Astrocyte (in vitro differentiated cells and primary cell): ENCODE data around the gene KCNH3. TPM values are rescaled to one million over a fixed set of nuclear protein-coding genes. Genes with fewer than 3 reads are reported as not detected.

Experiments
- DNase-seq: peaks from one replicate; pipeline ENCODE4 v3.0.0-alpha.2; 2010; ENCODE audit warnings: low read depth
- FAIRE-seq: peaks from 2 replicates; lab custom pipeline; 2011; peaks lifted over from hg19 to GRCh38; lab: Jason Lieb, UNC
- H2AFZ ChIP-seq: 2 replicates; pipeline ENCODE4 v1.6.0; 2012; ENCODE audit warnings: low read depth, low read length, inconsistent platforms
- H3K27ac ChIP-seq: 2 replicates; pipeline ENCODE4 v1.5.1; 2011; ENCODE audit warnings: low read depth, low read length, inconsistent platforms
- H3K27me3 ChIP-seq: 2 replicates; pipeline ENCODE4 v1.6.0; 2011; ENCODE audit warnings: low read length, inconsistent platforms; ENCODE audit not compliant: insufficient read depth
- H3K36me3 ChIP-seq: 2 replicates; pipeline ENCODE4 v1.5.1; 2011; ENCODE audit warnings: low read length, inconsistent platforms; ENCODE audit not compliant: insufficient read depth
- H3K4me1 ChIP-seq: 2 replicates; pipeline ENCODE4 v1.5.1; 2011; ENCODE audit warnings: low read length, inconsistent platforms; ENCODE audit not compliant: insufficient read depth
- H3K4me2 ChIP-seq: 2 replicates; pipeline ENCODE4 v1.6.0; 2012; ENCODE audit warnings: low read length, inconsistent platforms
- H3K4me3 ChIP-seq: 2 replicates; pipeline ENCODE4 v1.5.1; 2011; ENCODE audit warnings: low read depth, mild to moderate bottlenecking, low read length, inconsistent platforms; ENCODE audit not compliant: insufficient read depth
- H3K79me2 ChIP-seq: 2 replicates; pipeline ENCODE4 v1.6.0; 2012; ENCODE audit warnings: mild to moderate bottlenecking, low read length, inconsistent platforms; ENCODE audit not compliant: insufficient read depth
- H3K9ac ChIP-seq: 2 replicates; pipeline ENCODE4 v1.6.0; 2012; ENCODE audit warnings: mild to moderate bottlenecking, low read length, inconsistent platforms
- H3K9me3 ChIP-seq: 2 replicates; pipeline ENCODE4 v1.5.1; 2012; ENCODE audit warnings: low read depth, mild to moderate bottlenecking, low read length, inconsistent platforms; ENCODE audit not compliant: insufficient read depth
- H4K20me1 ChIP-seq: 2 replicates; pipeline ENCODE4 v1.6.0; 2012; ENCODE audit warnings: low read length, inconsistent platforms; ENCODE audit not compliant: insufficient read depth
- H3K27ac Mint-ChIP-seq: one replicate; pipeline ENCODE4 v1.8.0; 2021; ENCODE audit warnings: mild to moderate bottlenecking, mixed read lengths; ENCODE audit not compliant: unreplicated experiment
- H3K27me3 Mint-ChIP-seq: one replicate; pipeline ENCODE4 v1.8.0; 2021; ENCODE audit warnings: low read depth, mixed read lengths; ENCODE audit not compliant: unreplicated experiment
- H3K36me3 Mint-ChIP-seq: one replicate; pipeline ENCODE4 v1.8.0; 2021; ENCODE audit warnings: low read depth, mixed read lengths; ENCODE audit not compliant: unreplicated experiment
- H3K4me1 Mint-ChIP-seq: one replicate; pipeline ENCODE4 v1.8.0; 2021; ENCODE audit warnings: low read depth, mixed read lengths; ENCODE audit not compliant: unreplicated experiment
- H3K4me3 Mint-ChIP-seq: one replicate; pipeline ENCODE4 v1.8.0; 2021; ENCODE audit warnings: mild to moderate bottlenecking, moderate library complexity, mixed read lengths; ENCODE audit not compliant: unreplicated experiment
- H3K9me3 Mint-ChIP-seq: one replicate; pipeline ENCODE4 v1.8.0; 2021; ENCODE audit warnings: mild to moderate bottlenecking, mixed read lengths; ENCODE audit not compliant: unreplicated experiment
- CTCF ChIP-seq: IDR thresholded peaks from 2 replicates; pipeline ENCODE4 v1.5.1; 2011; ENCODE audit warnings: low read depth, mild to moderate bottlenecking, inconsistent platforms, low read length, moderate library complexity; ENCODE audit not compliant: insufficient read depth
- EZH2 ChIP-seq: IDR thresholded peaks from 2 replicates; pipeline ENCODE4 v1.6.1; 2012; ENCODE audit warnings: mild to moderate bottlenecking, low read length, inconsistent platforms; ENCODE audit not compliant: insufficient read depth
- total RNA-seq: library from RNA; stranded (reverse); gene quantifications from 2 replicates; pipeline ENCODE4 v1.2.1, GENCODE V29; 2021

The KCNH3 gene
- total RNA-seq, 1 donor from 2014 or later = not detected

GRCh38 chr12:49543221-49543913 lies 4.5 kb downstream of the KCNH3 start:
- Mint-ChIP-seq H3K36me3 (peaks cover 2% of the 10 kb centered on the region), H3K27me3 (peaks cover 83% of the 10 kb centered on the region), H3K9me3 (peaks cover 3% of the 10 kb centered on the region), H3K4me1 (peaks cover 2% of the 10 kb centered on the region), H3K27ac (no peak overlapping the region), H3K4me3 (no peak overlapping the region)
- no peak overlapping the region for H3K4me2 ChIP-seq
- no peak for FAIRE-seq
- no peaks in the 10 kb centered on the region for H3K36me3 ChIP-seq
- peaks cover 46% of the 10 kb centered on the region for H3K27me3 ChIP-seq
- no peaks in the 10 kb centered on the region for H3K79me2 ChIP-seq
- H3K4me1 ChIP-seq = peaks cover 1% of the 10 kb centered on the region
- no peak overlapping the region for H3K4me3 ChIP-seq
- TF ChIP-seq EZH2 (no peak), CTCF (no peak)
- no peak overlapping the region for H3K9ac ChIP-seq
- H3K9me3 ChIP-seq = no peaks in the 10 kb centered on the region
- no peak for DNase-seq
- no peak overlapping the region for H2AFZ ChIP-seq
- H3K27ac ChIP-seq = no peak overlapping the region
- H4K20me1 ChIP-seq = peaks cover 4% of the 10 kb centered on the region

GRCh38 chr12:49543914-49544815 lies 5.3 kb downstream of the KCNH3 start:
- H3K36me3 Mint-ChIP-seq = peaks cover 2% of the 10 kb centered on the region
- Histone ChIP-seq H2AFZ (peak overlapping the region; percentile 54), H3K27ac (no peak overlapping the region), H3K27me3 (peaks cover 50% of the 10 kb centered on the region), H3K4me3 (no peak overlapping the region), H3K4me2 (no peak overlapping the region), H3K9me3 (no peaks in the 10 kb centered on the region), H3K4me1 (peaks cover 8% of the 10 kb centered on the region), H3K79me2 (no peaks in the 10 kb centered on the region), H3K36me3 (no peaks in the 10 kb centered on the region), H3K9ac (no peak overlapping the region), H4K20me1 (peaks cover 4% of the 10 kb centered on the region)
- no peak for TF ChIP-seq EZH2
- TF ChIP-seq CTCF = no peak
- DNase-seq (no peak), FAIRE-seq (no peak)
- H3K9me3 Mint-ChIP-seq = peaks cover 3% of the 10 kb centered on the region
- peaks cover 88% of the 10 kb centered on the region for H3K27me3 Mint-ChIP-seq
- H3K4me1 Mint-ChIP-seq = peaks cover 2% of the 10 kb centered on the region
- H3K27ac Mint-ChIP-seq = no peak overlapping the region
- H3K4me3 Mint-ChIP-seq = no peak overlapping the region
